Activated CD4-positive, alpha-beta T cell treated with anti-CD3 and anti-CD28 coated beads, Interleukin-2, Interleukin-6, amounts not matched to agents 100 ng/mL and 50 ng/mL, durations not matched to agents 16 hours and 8 hours (primary cell): ENCODE data around the gene TNS1.

Experiments used
- DNase-seq: peaks from one replicate; pipeline ENCODE4 v3.0.0-alpha.2; 2020

The TNS1 gene

DNA sequence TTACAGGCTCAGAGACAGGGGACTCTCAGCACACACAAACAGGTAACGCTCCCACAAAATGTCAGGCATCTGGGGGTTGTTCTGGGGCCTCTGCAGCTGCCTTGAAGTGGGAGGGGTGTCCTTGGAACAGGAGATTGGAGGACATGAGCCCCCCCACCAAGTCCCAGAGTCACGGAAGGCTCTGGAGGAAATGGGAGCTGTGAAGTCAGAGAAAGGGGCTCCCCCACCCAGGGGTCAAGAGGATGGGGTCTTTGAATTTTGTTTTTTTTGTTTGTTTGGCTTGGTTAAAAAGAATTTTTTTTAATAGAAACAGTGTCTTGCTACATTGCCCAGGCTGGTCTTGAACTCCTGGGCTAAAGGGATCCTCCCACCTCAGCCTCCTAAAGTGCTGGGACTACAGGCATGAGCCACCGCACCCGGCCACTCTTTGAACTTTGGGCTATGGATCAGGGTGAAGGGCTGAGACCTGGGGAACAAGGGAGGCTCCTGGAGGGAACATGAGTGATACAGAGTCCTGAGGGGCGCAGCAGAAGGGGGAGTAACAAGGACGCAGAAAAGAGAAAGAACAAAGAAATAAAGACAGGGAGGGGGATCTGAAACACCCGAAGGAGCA, 46.8 kb downstream of the TNS1 start:
- no peak for DNase-seq

DNA sequence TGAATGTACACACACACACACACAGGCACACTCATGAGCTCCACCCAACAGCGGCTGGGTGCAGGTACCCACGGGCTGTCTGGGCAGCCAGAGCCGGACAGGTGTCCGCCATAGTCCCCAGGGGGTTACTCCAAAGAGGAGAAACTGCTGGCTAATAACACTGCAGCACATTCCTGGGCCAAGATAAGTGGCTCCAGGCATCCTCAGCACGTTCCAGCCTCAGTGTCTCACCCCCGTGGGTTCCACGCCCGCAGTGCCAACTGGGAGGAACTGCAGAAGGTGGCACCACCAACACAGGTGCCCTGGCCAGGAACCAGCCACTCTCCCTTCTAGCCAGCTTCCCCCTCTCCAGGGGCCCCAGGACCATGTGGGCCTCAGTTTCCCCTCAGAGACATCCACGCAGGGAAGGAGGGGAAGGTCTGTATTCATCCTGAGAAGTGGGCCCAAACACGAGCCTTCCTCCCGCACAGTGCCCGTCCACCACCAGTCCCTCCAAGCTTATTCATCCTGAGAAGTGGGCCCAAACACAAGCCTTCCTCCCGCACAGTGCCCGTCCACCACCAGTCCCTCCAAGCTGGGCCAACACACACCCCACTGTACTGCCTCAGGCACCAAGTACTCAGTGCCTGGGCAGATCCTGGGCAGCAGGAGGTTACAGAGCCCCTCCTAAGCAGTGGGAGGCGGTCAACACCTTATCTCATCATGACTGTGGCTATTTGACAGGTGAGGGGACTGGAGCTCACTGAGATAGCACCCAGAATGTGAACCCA, 47.6 kb downstream of the TNS1 start:
- DNase-seq = no peak

DNA sequence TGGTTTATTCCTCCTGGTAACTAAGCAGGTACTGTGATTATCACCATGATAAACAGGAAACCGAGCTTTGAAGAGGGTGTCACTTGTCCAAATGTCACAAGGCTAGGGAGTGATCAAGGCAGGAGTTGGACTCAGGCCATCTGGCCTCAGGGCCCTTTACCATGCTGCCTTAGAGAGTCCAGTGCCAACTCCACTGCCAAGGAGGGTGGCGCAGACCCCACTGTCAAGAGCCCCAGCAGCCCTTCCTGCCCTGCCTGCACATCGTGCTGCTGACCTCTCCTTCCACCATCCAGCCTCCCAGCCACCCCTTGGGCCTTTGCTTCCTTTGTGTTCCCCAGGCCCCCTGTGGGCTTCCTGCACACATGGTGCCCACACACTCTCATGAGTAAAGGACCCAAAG, 48.3 kb downstream of the TNS1 start:
- no peak for DNase-seq

GRCh38 chr2:217954051-217954450, 48.7 kb downstream of the TNS1 start:
- DNase-seq = no peak

DNA sequence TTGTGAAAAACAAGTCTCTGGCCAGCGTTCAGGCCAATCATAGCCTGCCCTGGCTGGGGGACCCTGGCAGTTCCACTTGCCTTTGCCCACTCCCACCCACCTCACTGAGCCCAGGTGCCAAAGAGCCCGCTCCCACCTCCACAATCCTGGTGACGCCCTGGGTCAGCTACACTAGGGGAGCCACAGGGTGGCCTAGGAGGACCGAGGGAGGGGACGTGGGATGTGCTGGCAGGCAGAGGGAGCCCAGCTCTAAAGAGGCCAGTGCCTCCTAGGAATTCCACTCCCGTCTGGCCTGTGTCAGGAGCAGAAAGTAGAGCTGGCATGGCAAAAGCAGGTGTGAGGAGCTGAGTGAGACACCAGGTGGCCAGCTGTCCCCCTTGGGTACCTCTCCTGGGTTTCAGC, 49.3 kb downstream of the TNS1 start:
- no peak for DNase-seq

DNA sequence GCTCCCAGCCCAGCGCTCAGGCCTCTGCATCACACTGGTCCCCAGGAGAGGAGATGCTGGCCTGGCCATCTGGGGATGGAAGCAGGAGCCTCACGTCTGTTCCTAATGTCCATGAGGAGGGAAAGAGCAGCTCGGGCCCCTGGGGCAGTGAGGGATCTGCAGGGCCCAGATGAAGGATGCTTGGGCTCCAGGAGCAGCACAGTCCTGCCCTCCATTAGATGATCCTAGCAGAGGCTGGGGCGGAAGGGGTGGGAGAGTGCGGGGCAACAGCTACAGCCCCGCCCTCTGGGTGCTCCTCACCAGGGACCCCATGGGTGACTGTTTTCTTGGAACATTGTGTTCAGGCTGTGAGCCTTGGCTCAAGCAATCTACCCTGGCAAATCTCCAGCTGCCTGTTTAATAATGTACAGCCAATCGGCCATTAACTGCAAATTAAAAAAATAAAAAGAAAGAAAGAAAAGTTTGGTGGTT, 49.7 kb downstream of the TNS1 start:
- no peak for DNase-seq

DNA sequence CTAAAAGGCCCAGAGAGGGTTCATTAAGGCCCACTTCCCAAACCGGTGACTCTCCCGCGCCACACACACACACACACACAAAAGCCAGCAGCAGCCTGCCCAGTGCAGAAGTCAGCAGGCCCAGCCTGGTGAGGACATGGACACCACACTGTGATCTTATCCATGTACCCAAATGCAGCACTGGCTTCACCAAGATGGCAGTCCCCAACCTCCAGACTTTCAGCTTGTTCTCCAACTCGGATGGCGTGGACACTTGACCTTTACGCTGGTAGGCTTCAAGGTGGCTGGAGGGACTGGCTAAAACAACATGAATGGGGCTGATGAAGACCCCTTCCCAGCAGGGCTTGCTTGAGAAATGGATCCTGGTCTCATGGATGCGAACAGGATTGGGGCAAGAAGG, 50.4 kb downstream of the TNS1 start:
- DNase-seq = no peak

GRCh38 chr2:217951521-217952247, 51.1 kb downstream of the TNS1 start:
- DNase-seq = no peak

GRCh38 chr2:217951091-217951490, 51.7 kb downstream of the TNS1 start:
- no peak for DNase-seq

DNA sequence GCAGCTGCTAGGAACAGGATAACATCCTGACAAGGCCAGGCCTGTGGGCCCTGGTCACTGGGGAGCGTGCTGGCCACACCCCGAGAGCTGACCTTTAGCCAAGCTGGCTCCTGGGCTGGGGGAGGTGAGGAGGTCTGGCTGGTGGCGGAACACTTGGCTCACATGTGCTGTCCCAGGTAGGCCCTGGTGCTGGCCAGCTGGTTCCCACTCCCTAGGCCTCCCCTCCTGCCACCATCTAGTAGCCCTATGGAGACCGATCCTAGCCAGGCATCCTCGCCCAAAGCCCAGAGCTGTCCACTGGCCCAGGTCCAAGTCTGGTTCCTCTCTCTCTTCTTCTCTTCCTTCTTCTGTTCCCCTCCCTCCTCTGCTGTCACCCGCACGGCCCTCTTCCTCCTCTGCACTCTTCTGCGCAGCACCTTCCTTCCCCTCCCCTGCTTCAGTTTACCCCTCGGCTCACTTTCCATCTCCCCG, 52.4 kb downstream of the TNS1 start:
- DNase-seq = no peak

DNA sequence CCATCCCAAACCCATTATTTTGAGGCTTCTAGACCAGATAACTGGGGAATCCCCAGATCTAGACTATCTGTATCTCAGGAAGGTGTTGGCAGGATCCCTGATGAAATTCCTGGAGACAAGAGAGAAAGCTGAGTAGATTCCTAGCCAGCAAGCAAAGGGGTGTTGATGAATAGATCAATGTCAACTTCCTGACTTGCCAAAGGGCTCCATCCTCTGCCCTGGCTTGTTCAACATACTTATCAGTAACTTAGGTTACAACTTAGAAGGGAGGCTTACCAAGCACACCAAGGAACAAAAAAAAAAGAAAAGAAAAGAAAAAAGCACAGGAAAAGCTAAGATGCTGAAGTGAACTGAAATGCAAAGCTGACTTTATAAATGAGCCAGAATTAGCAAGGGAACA, 53.3 kb downstream of the TNS1 start:
- DNase-seq = no peak

DNA sequence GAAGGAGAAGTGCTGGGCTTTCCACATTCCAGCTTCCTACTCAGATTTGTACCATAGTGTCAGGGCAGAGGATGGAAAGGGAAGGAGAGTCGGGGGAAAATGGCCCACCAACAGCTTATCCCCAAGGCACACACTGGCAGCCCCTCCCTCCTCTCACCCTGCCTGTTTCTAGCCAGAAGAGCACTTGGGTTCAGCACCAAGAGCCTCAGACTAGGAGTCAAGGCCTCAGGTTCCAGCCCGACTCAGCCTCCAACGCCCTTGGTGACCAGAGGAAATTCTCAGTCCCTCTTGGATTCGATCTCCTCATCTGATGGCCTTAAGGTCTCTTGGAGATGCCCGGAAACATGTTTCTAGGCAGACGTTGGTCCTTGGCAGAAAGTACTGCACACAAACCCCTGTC, 53.9 kb downstream of the TNS1 start:
- DNase-seq = no peak

- no peak for DNase-seq
Measured at GRCh38 chr2:217948351-217948791, 54.4 kb downstream of the TNS1 start.

DNA sequence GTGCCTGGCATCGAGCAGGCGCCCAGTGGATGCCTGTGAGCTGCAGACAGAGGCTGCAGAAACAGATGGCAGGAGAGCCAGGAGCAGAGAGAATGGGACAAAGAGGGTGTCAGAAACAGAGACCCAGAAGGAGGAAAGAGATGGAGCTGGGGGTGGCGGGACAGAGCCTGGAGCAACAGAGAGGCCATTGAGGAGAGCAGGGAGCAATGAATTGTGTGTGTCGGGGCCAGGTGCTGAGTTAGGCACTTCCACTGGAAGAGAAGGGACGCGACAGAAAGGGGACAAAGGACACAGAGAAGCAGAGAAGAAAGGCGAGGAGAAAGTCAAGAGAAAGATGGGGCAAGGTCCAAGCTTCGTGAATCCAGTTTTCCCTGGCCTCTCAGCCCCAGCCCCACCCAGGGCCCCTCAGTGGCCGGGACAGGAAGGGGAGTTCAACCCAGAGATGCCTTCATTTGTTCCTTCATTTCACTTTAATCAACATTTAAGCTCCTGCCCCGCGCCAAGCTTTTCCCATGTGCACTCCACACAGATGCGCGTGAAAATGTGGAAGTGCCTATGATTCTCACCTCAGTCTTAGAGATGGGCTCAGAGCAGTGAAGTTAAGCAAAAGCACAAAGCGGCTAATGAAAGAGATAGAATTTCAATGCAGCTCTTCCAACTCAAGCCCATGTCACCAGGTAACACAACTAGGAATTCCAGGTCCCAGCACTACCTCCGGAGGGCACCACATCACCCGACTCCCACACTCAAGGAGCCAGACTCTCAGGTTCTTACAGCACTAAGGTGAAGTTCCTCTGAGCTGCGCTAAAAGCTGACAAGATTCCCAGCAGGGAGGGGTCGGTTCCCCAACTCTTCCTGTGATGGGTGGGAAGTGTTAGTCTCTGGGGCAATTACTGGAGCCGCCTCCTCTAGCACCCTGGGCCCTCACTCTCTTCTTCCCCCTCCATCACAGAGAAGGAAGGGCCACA, 55.1 kb downstream of the TNS1 start:
- DNase-seq = no peak

DNA sequence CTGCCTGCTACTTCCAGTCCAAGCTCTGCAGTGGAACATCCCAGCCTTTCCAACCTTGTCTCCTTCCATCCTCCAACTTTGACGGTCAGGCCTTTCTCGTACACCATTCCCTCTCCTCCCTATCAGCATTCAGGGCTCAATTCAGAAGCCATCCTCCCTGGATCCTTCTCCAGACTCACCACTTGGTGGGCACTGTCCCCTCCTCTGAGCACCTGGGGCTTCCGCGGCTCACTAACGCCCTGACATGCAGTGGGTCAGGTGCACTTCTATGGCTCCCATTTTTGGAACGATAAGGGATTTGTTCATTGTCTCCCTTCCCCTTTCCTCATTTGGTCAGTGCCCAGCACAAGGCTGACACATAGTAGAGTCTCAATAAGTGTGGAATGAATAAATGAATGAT, 56.7 kb downstream of the TNS1 start:
- no peak for DNase-seq

DNA sequence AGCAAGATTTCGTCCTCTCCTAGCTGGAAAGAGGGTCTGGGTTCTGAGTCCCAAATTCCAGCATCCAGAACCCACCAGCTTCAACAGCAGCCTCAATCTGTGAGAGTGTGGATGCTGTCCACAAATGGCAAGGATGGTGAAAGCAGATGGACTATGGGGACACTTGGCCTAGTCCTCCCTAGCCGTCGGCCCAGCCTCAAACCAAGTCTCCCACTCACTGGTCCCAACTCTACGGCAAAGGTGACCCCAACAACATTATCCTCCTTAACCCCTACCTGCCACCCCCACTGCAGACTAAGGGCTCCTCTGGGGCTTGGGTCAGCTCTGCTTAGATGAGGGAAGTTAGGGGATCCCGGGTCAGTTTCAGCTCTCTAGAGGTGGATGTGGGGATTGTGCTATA, 57.3 kb downstream of the TNS1 start:
- DNase-seq = no peak

DNA sequence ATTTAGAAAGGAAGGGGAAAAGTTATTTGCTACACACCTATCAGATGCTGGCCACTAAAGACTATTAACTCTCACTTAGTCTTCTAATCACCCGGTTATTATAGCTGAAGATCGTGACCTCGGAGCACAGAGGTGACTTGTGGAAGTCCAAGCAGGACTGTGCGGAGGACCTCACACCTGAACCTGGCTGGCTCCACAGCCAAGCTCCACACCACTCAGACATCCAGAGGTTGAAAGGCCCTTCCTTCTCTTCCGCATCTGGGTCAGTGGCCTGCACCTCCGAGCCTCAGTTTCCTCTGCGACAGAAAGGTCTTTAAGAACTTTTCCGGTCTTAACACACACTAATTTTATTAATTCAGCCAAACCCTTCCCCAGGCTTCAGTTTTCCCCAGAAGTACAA, 57.9 kb downstream of the TNS1 start:
- no peak for DNase-seq

- DNase-seq = no peak
Measured at GRCh38 chr2:217944366-217944765, 58.4 kb downstream of the TNS1 start.

DNA sequence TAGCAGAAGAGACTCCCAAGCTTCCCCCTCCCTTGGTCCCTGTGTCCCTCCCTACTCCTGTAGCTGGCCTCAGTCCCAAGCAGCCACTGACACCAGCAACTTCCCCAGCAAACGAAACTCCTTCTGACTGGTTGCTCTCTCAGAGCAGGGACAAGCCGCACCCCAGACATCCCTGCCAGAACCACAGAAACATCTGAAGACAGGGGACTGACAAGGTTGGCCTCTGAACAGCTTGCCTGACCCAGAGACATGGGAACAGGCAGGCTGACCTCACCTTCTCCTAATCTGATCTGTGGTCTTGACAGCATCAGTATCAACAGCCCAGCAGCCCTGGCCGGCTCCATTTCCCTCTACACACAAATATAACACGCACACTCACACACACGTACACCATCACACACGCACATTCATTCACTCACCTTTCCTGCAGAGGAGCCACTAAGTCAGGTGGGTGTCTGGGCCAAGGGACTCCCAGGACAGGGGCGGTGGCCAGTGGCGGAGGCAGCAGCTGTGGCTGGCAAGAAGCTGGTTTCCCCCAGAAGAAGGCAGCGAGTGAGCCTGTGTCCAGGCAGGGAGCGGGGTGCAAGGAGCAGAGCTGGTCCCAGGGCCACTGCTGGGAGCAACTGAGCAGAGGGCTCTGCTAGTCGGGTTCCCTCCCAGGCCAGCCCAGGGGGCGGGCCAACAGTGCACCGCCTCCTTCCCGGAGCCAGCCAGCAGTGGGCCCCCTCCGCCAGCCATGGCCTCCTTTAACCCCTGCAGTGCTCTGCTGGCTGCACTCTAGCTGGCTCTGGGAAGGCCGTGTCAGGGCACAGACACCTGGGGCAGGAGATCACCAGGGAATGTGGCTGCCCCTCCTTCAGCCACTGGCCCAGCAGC, 59.1 kb downstream of the TNS1 start:
- no peak for DNase-seq

GRCh38 chr2:217942731-217943335, 60.0 kb downstream of the TNS1 start:
- no peak for DNase-seq
